H1 (cell line): ENCODE measurements around the gene FRS2. TPM values are rescaled to one million over a fixed set of nuclear protein-coding genes. Genes with fewer than 3 reads are reported as not detected.

ENCODE experiments used
- CTCF ChIA-PET: fragments of 300-600 bp; sonication (Branson Sonifier 250); formaldehyde crosslinking; loops from one replicate; lab custom pipeline; 2021; ENCODE audit not compliant: partially characterized antibody; lab: Charles Lee
- POLR2A ChIA-PET: fragments of 300-600 bp; sonication (Branson Sonifier 250); formaldehyde crosslinking; loops from one replicate; lab custom pipeline; 2021; ENCODE audit warnings: inconsistent platforms; ENCODE audit not compliant: partially characterized antibody; lab: Charles Lee
- DNase-seq, 2 experiments: peaks; one replicate each; pipeline versions ENCODE4 v3.0.0 to v3.0.0-alpha.2; 2010 to 2022; ENCODE audit warnings: low spot score in 2 of 2, low read depth in 1 of 2, mixed read lengths in 1 of 2
- FAIRE-seq: peaks from 2 replicates; lab custom pipeline; 2011; peaks lifted over from hg19 to GRCh38; lab: Jason Lieb, UNC
- H2AFZ ChIP-seq: 2 replicates; pipeline ENCODE4 v1.8.1; 2012; ENCODE audit warnings: low read length, inconsistent platforms
- H2AK5ac ChIP-seq: 2 replicates; pipeline ENCODE4 v1.6.1; 2013; ENCODE audit warnings: low read depth, low read length
- H2BK120ac ChIP-seq: replicated peaks from 2 replicates; pipeline ENCODE3; 2013; ENCODE audit warnings: low read depth, low read length, inconsistent platforms
- H2BK12ac ChIP-seq: 2 replicates; pipeline ENCODE4 v1.6.1; 2013; ENCODE audit warnings: low read depth, low read length
- H2BK15ac ChIP-seq: 2 replicates; pipeline ENCODE4 v1.6.1; 2013; ENCODE audit warnings: low read length
- H2BK20ac ChIP-seq: 2 replicates; pipeline ENCODE4 v1.6.1; 2013; ENCODE audit warnings: low read length
- H2BK5ac ChIP-seq: 2 replicates; pipeline ENCODE4 v1.6.1; 2013; ENCODE audit warnings: low read depth, low read length
- H3K14ac ChIP-seq: 2 replicates; pipeline ENCODE4 v1.6.1; 2013; ENCODE audit warnings: inconsistent platforms; ENCODE audit not compliant: insufficient read length
- H3K18ac ChIP-seq: 2 replicates; pipeline ENCODE4 v1.6.1; 2013; ENCODE audit warnings: low read length; ENCODE audit errors: extremely low read depth
- H3K23ac ChIP-seq: 2 replicates; pipeline ENCODE4 v1.6.1; 2013; ENCODE audit warnings: inconsistent platforms; ENCODE audit not compliant: insufficient read length
- H3K23me2 ChIP-seq: 2 replicates; pipeline ENCODE4 v1.6.1; 2013; ENCODE audit warnings: low read depth, low read length
- H3K27ac ChIP-seq: 2 replicates; pipeline ENCODE4 v1.6.1; 2011; ENCODE audit warnings: low read depth, low read length, inconsistent platforms
- H3K27me3 ChIP-seq, 4 experiments: replicated peaks in 1 of 4; 1 replicate in 1 of 4; 2 replicates in 3 of 4; pipeline versions ENCODE4 v1.6.1 to v1.8.1; 2011 to 2013; ENCODE audit warnings: low read length in 3 of 4, mild to moderate bottlenecking in 3 of 4, inconsistent platforms in 2 of 4, mixed read lengths in 2 of 4, moderate library complexity in 1 of 4; ENCODE audit not compliant: control insufficient read depth in 3 of 4, insufficient read depth in 3 of 4; ENCODE audit errors: extremely low read depth in 1 of 4
- H3K36me3 ChIP-seq, 4 experiments: 2 replicates each; pipeline versions ENCODE4 v1.6.1 to v1.8.1; 2011 to 2013; ENCODE audit warnings: mild to moderate bottlenecking in 4 of 4, low read length in 3 of 4, moderate library complexity in 2 of 4, control low read depth in 1 of 4, inconsistent platforms in 1 of 4; ENCODE audit not compliant: insufficient read depth in 4 of 4, control insufficient read depth in 2 of 4
- H3K4ac ChIP-seq: replicated peaks from 2 replicates; pipeline ENCODE3; 2013; ENCODE audit warnings: low read length, low read depth, mixed read lengths, inconsistent platforms; ENCODE audit not compliant: insufficient read length
- H3K4me1 ChIP-seq, 4 experiments: replicated peaks in 1 of 4; 1 replicate in 1 of 4; 2 replicates in 3 of 4; pipeline versions ENCODE4 v1.6.1 to v1.8.1; 2011 to 2013; ENCODE audit warnings: low read length in 3 of 4, inconsistent platforms in 2 of 4, mixed read lengths in 1 of 4; ENCODE audit not compliant: insufficient read depth in 4 of 4, control insufficient read depth in 3 of 4
- H3K4me2 ChIP-seq, 2 experiments: 2 replicates each; pipeline versions ENCODE4 v1.6.1 to v1.8.1; 2011 to 2013; ENCODE audit warnings: low read depth in 2 of 2, low read length in 2 of 2, control low read depth in 1 of 2, inconsistent platforms in 1 of 2, mild to moderate bottlenecking in 1 of 2; ENCODE audit not compliant: insufficient read depth in 1 of 2
- H3K4me3 ChIP-seq, 4 experiments: fragments of 200-600, 300-600 bp in 1 of 4; sonication (generic), shearing (Covaris generic), sonication (Bioruptor Twin) in 1 of 4; 2 replicates each; pipeline versions ENCODE4 v1.5.1 to v1.8.1; 2011 to 2016; ENCODE audit warnings: low read length in 4 of 4, low read depth in 3 of 4, control low read depth in 2 of 4, inconsistent platforms in 2 of 4, mild to moderate bottlenecking in 2 of 4, mixed read lengths in 1 of 4, moderate library complexity in 1 of 4; ENCODE audit not compliant: insufficient read depth in 2 of 4; ENCODE audit errors: extremely low read depth in 1 of 4
- H3K56ac ChIP-seq: replicated peaks from 2 replicates; pipeline ENCODE3; 2013; ENCODE audit warnings: low read depth, mild to moderate bottlenecking, mixed read lengths, low read length, inconsistent platforms; ENCODE audit not compliant: insufficient read length
- H3K79me1 ChIP-seq: 2 replicates; pipeline ENCODE4 v1.6.1; 2013; ENCODE audit warnings: low read depth, low read length, control low read depth
- H3K79me2 ChIP-seq, 2 experiments: 2 replicates each; pipeline versions ENCODE4 v1.6.1 to v1.8.1; 2012 to 2013; ENCODE audit warnings: low read length in 2 of 2, mild to moderate bottlenecking in 2 of 2, inconsistent platforms in 1 of 2; ENCODE audit not compliant: insufficient read depth in 2 of 2, control insufficient read depth in 1 of 2
- H3K9ac ChIP-seq, 4 experiments: replicated peaks in 1 of 4; 1 replicate in 1 of 4; 2 replicates in 3 of 4; pipeline versions ENCODE4 v1.6.1 to v1.8.1; 2011 to 2013; ENCODE audit warnings: low read depth in 3 of 4, low read length in 3 of 4, control low read depth in 2 of 4, mild to moderate bottlenecking in 2 of 4, moderate library complexity in 2 of 4, inconsistent platforms in 1 of 4; ENCODE audit errors: extremely low read depth in 1 of 4
- H3K9me3 ChIP-seq, 2 experiments: 2 replicates each; pipeline versions ENCODE4 v1.6.1 to v1.8.1; 2012 to 2013; ENCODE audit warnings: mild to moderate bottlenecking in 2 of 2, moderate library complexity in 2 of 2, control low read depth in 1 of 2, inconsistent platforms in 1 of 2, low read depth in 1 of 2, low read length in 1 of 2, mixed read lengths in 1 of 2; ENCODE audit not compliant: insufficient read depth in 2 of 2
- H4K20me1 ChIP-seq, 2 experiments: replicated peaks in 1 of 2; 2 replicates each; pipeline versions ENCODE3 to v1.8.1; 2011 to 2013; ENCODE audit warnings: inconsistent platforms in 2 of 2, low read length in 2 of 2, mild to moderate bottlenecking in 1 of 2; ENCODE audit not compliant: insufficient read depth in 2 of 2, control insufficient read depth in 1 of 2
- H4K5ac ChIP-seq: 2 replicates; pipeline ENCODE4 v1.6.1; 2013; ENCODE audit warnings: low read length, low read depth, mixed read lengths, inconsistent platforms; ENCODE audit not compliant: insufficient read length
- H4K8ac ChIP-seq: 2 replicates; pipeline ENCODE4 v1.8.0; 2013; ENCODE audit warnings: mild to moderate bottlenecking, moderate library complexity, low read length, inconsistent platforms; ENCODE audit not compliant: insufficient read depth; ENCODE audit errors: extremely low read depth
- H4K91ac ChIP-seq: replicated peaks from 2 replicates; pipeline ENCODE3; 2013; ENCODE audit warnings: low read length, mixed read lengths, inconsistent platforms; ENCODE audit not compliant: insufficient read length
- BACH1 ChIP-seq: IDR thresholded peaks from 2 replicates; pipeline ENCODE4 v1.6.1; 2012; ENCODE audit warnings: low read length, improper control_type of control experiment
- CBX8 ChIP-seq: fragments of 300-800, 300-1000 bp; sonication (generic); IDR thresholded peaks from 2 replicates; pipeline ENCODE4 v1.7.1; 2016; ENCODE audit warnings: low read depth, low read length, borderline replicate concordance
- CHD1 ChIP-seq: IDR thresholded peaks from 2 replicates; pipeline ENCODE4 v1.6.1; 2012; ENCODE audit warnings: low read depth, low read length, improper control_type of control experiment
- CTBP2 ChIP-seq: IDR thresholded peaks from 2 replicates; pipeline ENCODE4 v1.7.0; 2011; ENCODE audit warnings: borderline replicate concordance, mild to moderate bottlenecking, moderate library complexity, mixed read lengths, low read length; ENCODE audit not compliant: insufficient read depth, insufficient read length
- GABPA ChIP-seq: IDR thresholded peaks from 2 replicates; pipeline ENCODE4 v1.6.1; 2011; ENCODE audit warnings: mild to moderate bottlenecking, low read length, moderate library complexity, borderline replicate concordance; ENCODE audit not compliant: insufficient read depth
- KDM4A ChIP-seq: IDR thresholded peaks from one replicate; pipeline ENCODE4 v1.7.1; 2012; ENCODE audit warnings: low read depth, mild to moderate bottlenecking, moderate library complexity, low read length, inconsistent platforms; ENCODE audit not compliant: severe bottlenecking
- KDM5A ChIP-seq: fragments of 200-600 bp; IDR thresholded peaks from 2 replicates; pipeline ENCODE4 v1.7.1; 2012; ENCODE audit warnings: mild to moderate bottlenecking, low read length, inconsistent platforms, mixed read lengths
- NANOG ChIP-seq: IDR thresholded peaks from 2 replicates; pipeline ENCODE4 v1.6.1; 2011; ENCODE audit warnings: low read length, low read depth, mild to moderate bottlenecking, inconsistent platforms; ENCODE audit not compliant: insufficient read depth, poor library complexity, severe bottlenecking
- POLR2AphosphoS5 ChIP-seq: IDR thresholded peaks from 2 replicates; pipeline ENCODE4 v1.6.1; 2011; ENCODE audit warnings: low read depth, low read length
- RAD21 ChIP-seq, 2 experiments: IDR thresholded peaks in 1 of 2; conservative IDR thresholded peaks in 1 of 2; 2 replicates each; pipeline ENCODE4 v1.6.1; 2011; ENCODE audit warnings: low read depth in 2 of 2, low read length in 2 of 2, improper control_type of control experiment in 1 of 2, inconsistent platforms in 1 of 2, mild to moderate bottlenecking in 1 of 2, moderate library complexity in 1 of 2
- RBBP5 ChIP-seq: IDR thresholded peaks from 2 replicates; pipeline ENCODE4 v1.7.1; 2012; ENCODE audit warnings: low read depth, mild to moderate bottlenecking, inconsistent platforms, low read length, moderate library complexity, borderline replicate concordance
- RFX5 ChIP-seq: IDR thresholded peaks from 2 replicates; pipeline ENCODE4 v1.6.1; 2011; ENCODE audit warnings: low read depth, low read length, improper control_type of control experiment, borderline replicate concordance
- SUZ12 ChIP-seq: fragments of 200-600 bp; sonication (generic); IDR thresholded peaks from 2 replicates; pipeline ENCODE4 v1.6.1; 2012; ENCODE audit warnings: mild to moderate bottlenecking, inconsistent platforms, low read length, moderate library complexity, mixed read lengths
- TBP ChIP-seq: IDR thresholded peaks from 2 replicates; pipeline ENCODE4 v1.6.1; 2011; ENCODE audit warnings: low read depth, low read length, improper control_type of control experiment
- WGBS, 2 experiments: shearing (Covaris generic) in 1 of 2; methylation state at CpG; one replicate each; pipeline versions ENCODE4 v1.1.6 to v1.1.7; 2013 to 2015; ENCODE audit warnings: low lambda C conversion rate in 2 of 2, mixed read lengths in 2 of 2, inconsistent platforms in 1 of 2, low coverage in 1 of 2, missing lambda C conversion rate in 1 of 2; ENCODE audit not compliant: insufficient replicate concordance in 2 of 2, insufficient coverage in 1 of 2, insufficient read length in 1 of 2; ENCODE audit errors: extremely low coverage in 1 of 2, missing lambda C conversion rate in 1 of 2; 5-methylcytosine and 5-hydroxymethylcytosine counted together
- polyA plus RNA-seq, 7 experiments: library from polyadenylated mRNA; depleted of rRNA in 3 of 7; stranded (reverse) in 5 of 7; unstranded in 2 of 7; fragments of >200 nt in 5 of 7; fragments of 200-250 nt in 2 of 7; gene quantifications; 1 replicate in 5 of 7; 2 replicates in 1 of 7; 4 replicates in 1 of 7; pipeline versions ENCODE4 v1.2.1 to v1.2.3, GENCODE V29; 2011 to 2013; ENCODE audit warnings: missing spikeins in 2 of 7, mixed read lengths in 2 of 7
- total RNA-seq: library from RNA; stranded (reverse); fragmentation: NEBNext Ultra II Directional; extraction: Animal tissue kit (Norgen Biotek cat#: 25700); gene quantifications from 2 replicates; pipeline ENCODE4 v1.2.1, GENCODE V29; 2021

Gene FRS2
- total and polyA plus RNA-seq, 2 of the 8 experiments (the other 6 are each of a cell fraction or from before 2014, with no cell fraction given): 10.3 to 35.8 TPM

GRCh38 chr12:69464428-69464827 is 5.8 kb upstream of the FRS2 start:
- no peak for DNase-seq
- Histone ChIP-seq H3K4me2 (no peak overlapping the region), H2BK120ac (no peak overlapping the region), H3K27me3 (no peaks in the 10 kb centered on the region), H3K14ac (no peak overlapping the region), H3K9ac (no peak overlapping the region), H3K23ac (no peak overlapping the region), H3K23me2 (no peaks in the 10 kb centered on the region), H3K4me3 (no peak overlapping the region), H3K36me3 (no peaks in the 10 kb centered on the region), H3K4me1 (peaks cover 7 to 14% (median 7%) of the 10 kb centered on the region in 4 experiments; a peak in 6 of 7 replicates), H4K20me1 (no peaks in the 10 kb centered on the region), H3K18ac (no peak overlapping the region), H2BK15ac (no peak overlapping the region), H3K79me1 (no peaks in the 10 kb centered on the region), H3K9me3 (no peaks in the 10 kb centered on the region), H2BK12ac (no peak overlapping the region), H2BK20ac (no peak overlapping the region), H3K79me2 (no peaks in the 10 kb centered on the region), H4K91ac (no peak overlapping the region), H2BK5ac (no peak overlapping the region), H2AFZ (no peak overlapping the region), H4K5ac (no peak overlapping the region), H3K56ac (no peak overlapping the region), H3K4ac (no peak overlapping the region), H3K27ac (no peak overlapping the region), H2AK5ac (no peak overlapping the region), H4K8ac (no peak overlapping the region)
- POLR2A ChIA-PET: interaction anchor here (0.6 kb wide), 1 partner anchor 76 kb away, joined by 3 read pairs; no protein-coding TSS in a partner anchor
- 76% methylated on average over 1 of the region's 1 CpG; no CpG with 5 or more reads in 1 of the 2 experiments for WGBS, 2 experiments
- CTCF ChIA-PET: interaction anchor here (1.1 to 3.1 kb wide), 4 partner anchors 9 to 117 kb away, joined by 5 to 9 read pairs (median 8); no protein-coding TSS in a partner anchor
- FAIRE-seq: no peak
- TF ChIP-seq TBP (no peak), KDM5A (no peak), GABPA (no peak), RFX5 (no peak), CHD1 (no peak), RBBP5 (no peak), CBX8 (no peak), RAD21 (IDR thresholded peaks at IDR 0.05 in 1 of 2, conservative IDR thresholded peaks at IDR 0.05 in 1 of 2; ENCODE audit: low read depth in 2 of 2, low read length in 2 of 2) (no peak), NANOG (no peak), POLR2AphosphoS5 (no peak), SUZ12 (no peak), BACH1 (no peak), KDM4A (no peak), CTBP2 (no peak)
